ENCODE measurements around the gene LY6G6F. TPM values are rescaled to one million over a fixed set of nuclear protein-coding genes. Genes with fewer than 3 reads are reported as not detected.
"Not testable (repeated sequence)": the region's sequence is repeated elsewhere in the genome, so short reads cannot be mapped to it uniquely, and the experiment has no call there.

The LY6G6F gene
- total RNA-seq, 4 donors from 2014 or later = not detected

GRCh38 chr6:31702819-31703716 lies 3.6 kb upstream of the LY6G6F start, which contains the start of gene ABHD16A:
ABHD16A (minus strand) TSS chr6:31703324; CDS start chr6:31703281, 43 bp downstream.
- H3K36me3 ChIP-seq = peaks cover 0 to 5% (median 0%) of the 10 kb centered on the region in 4 donors
- in situ Hi-C loops (cut with MboI; ENCODE audit: low pct_ligation_motif_present in 1 of 4, low pct_unique_long_range_greater_than_20kb in 1 of 4, low sequenced_read_pairs in 3 of 4) (no loop called here), intact Hi-C loops (cut with DNase I; ENCODE audit: low total_unique reads) (no loop called here)
- no peaks in the 10 kb centered on the region for H3K27me3 ChIP-seq
- peak; percentile 98 to 99 (median 98) for TF ChIP-seq POLR2AphosphoS5 (IDR thresholded peaks at IDR 0.05)
- TF ChIP-seq POLR2A (IDR thresholded peaks at IDR 0.05) = peak; percentile 98
- no peak for TF ChIP-seq EP300 (IDR thresholded peaks at IDR 0.05; ENCODE audit: low read depth)
- TF ChIP-seq CTCF (IDR thresholded peaks at IDR 0.05) = peak in 2 of 5 experiments; percentile 29 to 41
- H3K4me1 ChIP-seq = peaks cover 17 to 27% (median 21%) of the 10 kb centered on the region in 4 donors
- WGBS, 2 donors (ENCODE audit: low coverage in 1 of 2) = 0 to 1% methylated on average over 4 to 36 of the region's 54 CpGs
- H3K9me3 ChIP-seq = no peaks in the 10 kb centered on the region
- H3K27ac ChIP-seq = peak within 1 kb of the TSS; percentile 98 to 100 (median 99)
- peak; percentile 99 for DNase-seq
- peak within 1 kb of the TSS; percentile 66 to 99 (median 91) for H3K4me3 ChIP-seq

- in situ Hi-C loops (cut with MboI; ENCODE audit: low pct_ligation_motif_present in 1 of 4, low pct_unique_long_range_greater_than_20kb in 1 of 4, low sequenced_read_pairs in 3 of 4) (no loop called here), intact Hi-C loops (cut with DNase I; ENCODE audit: low total_unique reads) (no loop called here)
- Histone ChIP-seq H3K9me3 (no peaks in the 10 kb centered on the region), H3K4me1 (peaks cover 14 to 26% (median 19%) of the 10 kb centered on the region in 4 donors), H3K36me3 (no peaks in the 10 kb centered on the region), H3K4me3 (no peak overlapping the region), H3K27ac (no peak overlapping the region), H3K27me3 (no peaks in the 10 kb centered on the region)
- no peak for DNase-seq
- WGBS, 2 donors (ENCODE audit: low coverage in 1 of 2) = 90 to 91% methylated on average over 5 to 6 of the region's 6 CpGs
- no peak for TF ChIP-seq CTCF (IDR thresholded peaks at IDR 0.05)
- TF ChIP-seq POLR2A (IDR thresholded peaks at IDR 0.05) = no peak
- no peak for TF ChIP-seq EP300 (IDR thresholded peaks at IDR 0.05; ENCODE audit: low read depth)
- TF ChIP-seq POLR2AphosphoS5 (IDR thresholded peaks at IDR 0.05) = no peak
Measured at GRCh38 chr6:31705931-31706330, 735 bp upstream of the LY6G6F start.

- no peak for TF ChIP-seq CTCF (IDR thresholded peaks at IDR 0.05)
- TF ChIP-seq POLR2AphosphoS5 (IDR thresholded peaks at IDR 0.05) = no peak
- TF ChIP-seq EP300 (IDR thresholded peaks at IDR 0.05; ENCODE audit: low read depth) = no peak
- no peak for TF ChIP-seq POLR2A (IDR thresholded peaks at IDR 0.05)
Measured at GRCh38 chr6:31707701-31708100, 1.0 kb downstream of the LY6G6F start.

GRCh38 chr6:31708224-31708623 lies 1.6 kb downstream of the LY6G6F start:
- Histone ChIP-seq H3K27me3 (no peaks in the 10 kb centered on the region), H3K36me3 (no peaks in the 10 kb centered on the region), H3K4me3 (no peak overlapping the region), H3K9me3 (no peaks in the 10 kb centered on the region), H3K4me1 (peaks cover 0 to 15% (median 9%) of the 10 kb centered on the region in 4 donors), H3K27ac (no peak overlapping the region)
- DNase-seq = no peak
- in situ Hi-C loops (cut with MboI; ENCODE audit: low pct_ligation_motif_present in 1 of 4, low pct_unique_long_range_greater_than_20kb in 1 of 4, low sequenced_read_pairs in 3 of 4) (no loop called here), intact Hi-C loops (cut with DNase I; ENCODE audit: low total_unique reads) (no loop called here)
- 94 to 100% methylated on average over 2 to 3 of the region's 3 CpGs for WGBS, 2 donors (ENCODE audit: low coverage in 1 of 2)
- TF ChIP-seq POLR2AphosphoS5 (IDR thresholded peaks at IDR 0.05) (no peak), CTCF (IDR thresholded peaks at IDR 0.05) (no peak), POLR2A (IDR thresholded peaks at IDR 0.05) (no peak), EP300 (IDR thresholded peaks at IDR 0.05; ENCODE audit: low read depth) (no peak)

More at GRCh38 chr6:31707701-31708100, 1.0 kb downstream of the LY6G6F start:
- Histone ChIP-seq H3K9me3 (no peaks in the 10 kb centered on the region), H3K4me3 (no peak overlapping the region), H3K27me3 (no peaks in the 10 kb centered on the region), H3K4me1 (peaks cover 0 to 15% (median 9%) of the 10 kb centered on the region in 4 donors), H3K27ac (no peak overlapping the region), H3K36me3 (no peaks in the 10 kb centered on the region)
- 86 to 100% methylated on average over 3 to 10 of the region's 10 CpGs for WGBS, 2 donors (ENCODE audit: low coverage in 1 of 2)
- no peak for DNase-seq
- intact Hi-C loops (cut with DNase I; ENCODE audit: low total_unique reads) (no loop called here), in situ Hi-C loops (cut with MboI; ENCODE audit: low pct_ligation_motif_present in 1 of 4, low pct_unique_long_range_greater_than_20kb in 1 of 4, low sequenced_read_pairs in 3 of 4) (no loop called here)

- intact Hi-C loops (cut with DNase I; ENCODE audit: low total_unique reads) = not testable (repeated sequence)
- WGBS, 2 donors (ENCODE audit: low coverage in 1 of 2) = 90 to 95% methylated on average over 7 to 11 of the region's 11 CpGs
Measured at GRCh38 chr6:31709157-31709556, 2.5 kb downstream of the LY6G6F start.

More at GRCh38 chr6:31709157-31709556, 2.5 kb downstream of the LY6G6F start:
- DNase-seq; in situ Hi-C loops (cut with MboI; ENCODE audit: low pct_ligation_motif_present in 1 of 4, low pct_unique_long_range_greater_than_20kb in 1 of 4, low sequenced_read_pairs in 3 of 4); H3K36me3 ChIP-seq; H3K27ac ChIP-seq; H3K4me3 ChIP-seq; H3K27me3 ChIP-seq; H3K9me3 ChIP-seq: not testable (repeated sequence)
- H3K4me1 ChIP-seq = peaks cover 0 to 16% (median 12%) of the 10 kb centered on the region in 4 donors

All from transverse colon (tissue), 4 donors.